Testis (tissue), 2 donors: Measurements from ENCODE around the gene NID1.

ENCODE experiments used
- CTCF ChIP-seq, 3 experiments: fragments of 450-650 bp in 2 of 3; fragments of 200-600 bp in 1 of 3; sonication (generic) in 1 of 3; IDR thresholded peaks; one replicate each; pipeline ENCODE4 v1.5.1; 2016 to 2019; ENCODE audit warnings: antibody characterized with exemption in 3 of 3, mild to moderate bottlenecking in 2 of 3, moderate library complexity in 1 of 3
- POLR2A ChIP-seq: fragments of 450-650 bp; IDR thresholded peaks from one replicate; pipeline ENCODE4 v1.6.1; 2017; ENCODE audit warnings: antibody characterized with exemption, mild to moderate bottlenecking, moderate library complexity

GRCh38 chr1:235958021-235958420, 106.9 kb downstream of the NID1 start:
- TF ChIP-seq CTCF (IDR thresholded peaks at IDR 0.05) = no peak
- no peak for TF ChIP-seq POLR2A
